ENCODE data around the gene HNF1B. TPM values are rescaled to one million over a fixed set of nuclear protein-coding genes. Genes with fewer than 3 reads are reported as not detected.

The HNF1B gene
- total RNA-seq, 1 experiment from 2014 or later, result not detected

GRCh38 chr17:37694734-37695133, 50.1 kb downstream of the HNF1B start:
- CTCF ChIA-PET, result no interaction called here
- H3K27me3 Mint-ChIP-seq (ENCODE audit: insufficient read depth, unreplicated experiment), result no peaks in the 10 kb centered on the region
- no peak for DNase-seq (ENCODE audit: unreplicated experiment)

GRCh38 chr17:37693328-37693727, 51.5 kb downstream of the HNF1B start:
- Mint-ChIP-seq H3K4me1 (ENCODE audit: insufficient read depth, unreplicated experiment) (peaks cover 7% of the 10 kb centered on the region), H3K4me3 (ENCODE audit: unreplicated experiment) (no peak overlapping the region), H3K9me3 (ENCODE audit: unreplicated experiment) (no peaks in the 10 kb centered on the region), H3K27ac (ENCODE audit: low read depth, unreplicated experiment) (no peak overlapping the region), H3K36me3 (ENCODE audit: insufficient read depth, unreplicated experiment) (no peaks in the 10 kb centered on the region), H3K27me3 (ENCODE audit: insufficient read depth, unreplicated experiment) (no peaks in the 10 kb centered on the region)
- intact Hi-C loops (cut with micrococcal nuclease), result no loop called here
- TF ChIP-seq CTCF (IDR thresholded peaks at IDR 0.05; ENCODE audit: unreplicated experiment), result no peak
- ChIA-PET CTCF (no interaction called here), POLR2A (no interaction called here)
- DNase-seq (ENCODE audit: unreplicated experiment), result no peak
- no TSS peak for BruUV-seq (replicated peaks)

More at GRCh38 chr17:37694734-37695133, 50.1 kb downstream of the HNF1B start:
- peaks cover 7% of the 10 kb centered on the region for H3K4me1 Mint-ChIP-seq (ENCODE audit: insufficient read depth, unreplicated experiment)
- POLR2A ChIA-PET, result interaction anchor here (0.7 to 1.3 kb wide), 2 partner anchors 9 to 10 kb away, joined by 3 to 4 read pairs; no protein-coding TSS in a partner anchor
- no peak for TF ChIP-seq CTCF (IDR thresholded peaks at IDR 0.05; ENCODE audit: unreplicated experiment)
- intact Hi-C loops (cut with micrococcal nuclease), result no loop called here
- H3K27ac Mint-ChIP-seq (ENCODE audit: low read depth, unreplicated experiment), result no peak overlapping the region
- no TSS peak for BruUV-seq (replicated peaks)
- no peak overlapping the region for H3K4me3 Mint-ChIP-seq (ENCODE audit: unreplicated experiment)
- no peaks in the 10 kb centered on the region for H3K9me3 Mint-ChIP-seq (ENCODE audit: unreplicated experiment)
- H3K36me3 Mint-ChIP-seq (ENCODE audit: insufficient read depth, unreplicated experiment), result no peaks in the 10 kb centered on the region

- no peak for DNase-seq (ENCODE audit: unreplicated experiment)
- ChIA-PET CTCF (interaction anchor here (3.5 kb wide), 1 partner anchor 42 kb away, joined by 16 read pairs; no protein-coding TSS in a partner anchor), POLR2A (no interaction called here)
- no peaks in the 10 kb centered on the region for H3K9me3 Mint-ChIP-seq (ENCODE audit: unreplicated experiment)
- H3K27ac Mint-ChIP-seq (ENCODE audit: low read depth, unreplicated experiment), result no peak overlapping the region
- no peak for TF ChIP-seq CTCF (IDR thresholded peaks at IDR 0.05; ENCODE audit: unreplicated experiment)
- intact Hi-C loops (cut with micrococcal nuclease), result no loop called here
- no peaks in the 10 kb centered on the region for H3K36me3 Mint-ChIP-seq (ENCODE audit: insufficient read depth, unreplicated experiment)
- BruUV-seq (replicated peaks), result no TSS peak
- H3K4me3 Mint-ChIP-seq (ENCODE audit: unreplicated experiment), result no peak overlapping the region
- peaks cover 7% of the 10 kb centered on the region for H3K4me1 Mint-ChIP-seq (ENCODE audit: insufficient read depth, unreplicated experiment)
- no peaks in the 10 kb centered on the region for H3K27me3 Mint-ChIP-seq (ENCODE audit: insufficient read depth, unreplicated experiment)
Observed at GRCh38 chr17:37691807-37692206, 53.1 kb downstream of the HNF1B start.

- CTCF ChIA-PET, result interaction anchor here (3.5 kb wide), 1 partner anchor 39 kb away, joined by 16 read pairs; no protein-coding TSS in a partner anchor
- H3K27me3 Mint-ChIP-seq (ENCODE audit: insufficient read depth, unreplicated experiment), result no peaks in the 10 kb centered on the region
- TF ChIP-seq CTCF (IDR thresholded peaks at IDR 0.05; ENCODE audit: unreplicated experiment), result no peak
- peaks cover 7% of the 10 kb centered on the region for H3K4me1 Mint-ChIP-seq (ENCODE audit: insufficient read depth, unreplicated experiment)
- intact Hi-C loops (cut with micrococcal nuclease), result no loop called here
- no peaks in the 10 kb centered on the region for H3K36me3 Mint-ChIP-seq (ENCODE audit: insufficient read depth, unreplicated experiment)
- POLR2A ChIA-PET, result no interaction called here
- BruUV-seq (replicated peaks), result no TSS peak
- H3K27ac Mint-ChIP-seq (ENCODE audit: low read depth, unreplicated experiment), result no peak overlapping the region
- H3K4me3 Mint-ChIP-seq (ENCODE audit: unreplicated experiment), result no peak overlapping the region
- no peak for DNase-seq (ENCODE audit: unreplicated experiment)
- H3K9me3 Mint-ChIP-seq (ENCODE audit: unreplicated experiment), result no peaks in the 10 kb centered on the region
Observed at GRCh38 chr17:37689317-37689716, 55.5 kb downstream of the HNF1B start.

Measured in MCF 10A (cell line).